ENCODE measurements around the gene IL1B.
"Not testable (repeated sequence)": the region's sequence is repeated elsewhere in the genome, so short reads cannot be mapped to it uniquely, and the experiment has no call there.

IL1B gene

GRCh38 chr2:112836695-112837117, at the start of gene IL1B:
IL1B (minus strand) TSS chr2:112836779; CDS start chr2:112836229, 550 bp downstream.
- no peak for DNase-seq (ENCODE audit: low read depth)

- DNase-seq (ENCODE audit: low read depth), result no peak
Observed at GRCh38 chr2:112886291-112886690, 49.7 kb upstream of the IL1B start.

GRCh38 chr2:112885506-112885902, 48.9 kb upstream of the IL1B start:
- no peak for DNase-seq (ENCODE audit: low read depth)

- DNase-seq (ENCODE audit: low read depth), result peak; percentile 45
Observed at GRCh38 chr2:112884869-112885505, 48.4 kb upstream of the IL1B start.

- DNase-seq (ENCODE audit: low read depth), result no peak
Observed at GRCh38 chr2:112883669-112884068, 47.1 kb upstream of the IL1B start.

GRCh38 chr2:112881217-112881985, 44.8 kb upstream of the IL1B start:
- DNase-seq (ENCODE audit: low read depth), result no peak

- DNase-seq (ENCODE audit: low read depth), result no peak
Observed at GRCh38 chr2:112880696-112881095, 44.1 kb upstream of the IL1B start.

GRCh38 chr2:112880091-112880531, 43.5 kb upstream of the IL1B start:
- DNase-seq (ENCODE audit: low read depth), result no peak

- DNase-seq (ENCODE audit: low read depth), result no peak
Observed at GRCh38 chr2:112879491-112880041, 43.0 kb upstream of the IL1B start.

GRCh38 chr2:112877423-112877822, 40.8 kb upstream of the IL1B start:
- no peak for DNase-seq (ENCODE audit: low read depth)

- no peak for DNase-seq (ENCODE audit: low read depth)
Observed at GRCh38 chr2:112876971-112877361, 40.4 kb upstream of the IL1B start.

GRCh38 chr2:112876257-112876970, 39.8 kb upstream of the IL1B start:
- no peak for DNase-seq (ENCODE audit: low read depth)

GRCh38 chr2:112870841-112871835, 34.6 kb upstream of the IL1B start:
- no peak for DNase-seq (ENCODE audit: low read depth)

GRCh38 chr2:112869258-112869842, 32.8 kb upstream of the IL1B start:
- no peak for DNase-seq (ENCODE audit: low read depth)

- DNase-seq (ENCODE audit: low read depth), result no peak
Observed at GRCh38 chr2:112867701-112868631, 31.4 kb upstream of the IL1B start.

GRCh38 chr2:112866128-112866835, 29.7 kb upstream of the IL1B start:
- no peak for DNase-seq (ENCODE audit: low read depth)

GRCh38 chr2:112864072-112864471, 27.5 kb upstream of the IL1B start:
- no peak for DNase-seq (ENCODE audit: low read depth)

- DNase-seq (ENCODE audit: low read depth), result not testable (repeated sequence)
Observed at GRCh38 chr2:112859406-112860183, 23.0 kb upstream of the IL1B start.

Measured in stimulated activated CD4-positive, alpha-beta T cell treated with anti-CD3 and anti-CD28 coated beads, Interleukin-2, amount 100 ng/mL, for 4 hours (primary cell).